Measurements from ENCODE around the gene ARSH.

DNA sequence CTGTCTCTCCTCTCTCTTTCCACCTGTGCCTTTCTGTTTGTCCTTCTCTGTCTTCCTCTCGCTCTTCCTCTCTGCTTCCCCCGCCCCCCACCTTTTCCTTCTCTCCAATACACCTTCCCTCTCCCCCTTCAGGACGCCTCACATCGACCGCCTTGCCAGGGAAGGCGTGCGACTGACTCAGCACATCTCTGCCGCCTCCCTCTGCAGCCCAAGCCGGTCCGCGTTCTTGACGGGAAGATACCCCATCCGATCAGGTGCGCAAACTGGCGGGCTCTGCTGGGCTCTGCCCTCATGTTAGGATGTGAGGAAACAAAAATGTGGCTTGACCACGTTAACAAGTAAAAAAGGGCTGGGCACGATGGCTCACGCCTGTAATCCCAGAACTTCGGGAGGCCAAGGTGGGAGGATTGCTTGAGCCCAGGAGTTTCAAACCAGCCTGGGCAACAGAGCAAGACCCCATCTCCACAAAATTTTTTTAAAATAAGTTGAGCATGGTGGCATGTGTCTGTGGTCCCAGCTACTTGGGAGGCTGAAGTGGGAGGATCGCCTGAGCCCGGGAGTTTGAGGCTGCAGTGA, 70.2 kb downstream of the ARSH start:
- TF ChIP-seq, protein P1, sequence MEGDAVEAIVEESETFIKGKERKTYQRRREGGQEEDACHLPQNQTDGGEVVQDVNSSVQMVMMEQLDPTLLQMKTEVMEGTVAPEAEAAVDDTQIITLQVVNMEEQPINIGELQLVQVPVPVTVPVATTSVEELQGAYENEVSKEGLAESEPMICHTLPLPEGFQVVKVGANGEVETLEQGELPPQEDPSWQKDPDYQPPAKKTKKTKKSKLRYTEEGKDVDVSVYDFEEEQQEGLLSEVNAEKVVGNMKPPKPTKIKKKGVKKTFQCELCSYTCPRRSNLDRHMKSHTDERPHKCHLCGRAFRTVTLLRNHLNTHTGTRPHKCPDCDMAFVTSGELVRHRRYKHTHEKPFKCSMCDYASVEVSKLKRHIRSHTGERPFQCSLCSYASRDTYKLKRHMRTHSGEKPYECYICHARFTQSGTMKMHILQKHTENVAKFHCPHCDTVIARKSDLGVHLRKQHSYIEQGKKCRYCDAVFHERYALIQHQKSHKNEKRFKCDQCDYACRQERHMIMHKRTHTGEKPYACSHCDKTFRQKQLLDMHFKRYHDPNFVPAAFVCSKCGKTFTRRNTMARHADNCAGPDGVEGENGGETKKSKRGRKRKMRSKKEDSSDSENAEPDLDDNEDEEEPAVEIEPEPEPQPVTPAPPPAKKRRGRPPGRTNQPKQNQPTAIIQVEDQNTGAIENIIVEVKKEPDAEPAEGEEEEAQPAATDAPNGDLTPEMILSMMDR (conservative IDR thresholded peaks at IDR 0.05 in 1 of 2, IDR thresholded peaks at IDR 0.05 in 1 of 2; ENCODE audit: extremely low read depth in 1 of 2, insufficient read depth in 1 of 2, low read depth in 1 of 2, low read length in 2 of 2), result no peak
- TF ChIP-seq EZH2 (IDR thresholded peaks at IDR 0.05; ENCODE audit: borderline replicate concordance, low read length), result no peak

Measured in mammary epithelial cell (primary cell).